UCSD-AML1 (cell line): ENCODE measurements around the gene PWWP2A.
A peak's percentile ranks its signal among the peaks of the same experiment; 100 is the strongest.
"Not testable (repeated sequence)": the region's sequence is repeated elsewhere in the genome, so short reads cannot be mapped to it uniquely, and the experiment has no call there.

Source experiments
- DNase-seq: peaks from one replicate; lab custom pipeline; 2025; ENCODE audit not compliant: unreplicated experiment; lab: John Stamatoyannopoulos, UW

Gene PWWP2A, protein sequence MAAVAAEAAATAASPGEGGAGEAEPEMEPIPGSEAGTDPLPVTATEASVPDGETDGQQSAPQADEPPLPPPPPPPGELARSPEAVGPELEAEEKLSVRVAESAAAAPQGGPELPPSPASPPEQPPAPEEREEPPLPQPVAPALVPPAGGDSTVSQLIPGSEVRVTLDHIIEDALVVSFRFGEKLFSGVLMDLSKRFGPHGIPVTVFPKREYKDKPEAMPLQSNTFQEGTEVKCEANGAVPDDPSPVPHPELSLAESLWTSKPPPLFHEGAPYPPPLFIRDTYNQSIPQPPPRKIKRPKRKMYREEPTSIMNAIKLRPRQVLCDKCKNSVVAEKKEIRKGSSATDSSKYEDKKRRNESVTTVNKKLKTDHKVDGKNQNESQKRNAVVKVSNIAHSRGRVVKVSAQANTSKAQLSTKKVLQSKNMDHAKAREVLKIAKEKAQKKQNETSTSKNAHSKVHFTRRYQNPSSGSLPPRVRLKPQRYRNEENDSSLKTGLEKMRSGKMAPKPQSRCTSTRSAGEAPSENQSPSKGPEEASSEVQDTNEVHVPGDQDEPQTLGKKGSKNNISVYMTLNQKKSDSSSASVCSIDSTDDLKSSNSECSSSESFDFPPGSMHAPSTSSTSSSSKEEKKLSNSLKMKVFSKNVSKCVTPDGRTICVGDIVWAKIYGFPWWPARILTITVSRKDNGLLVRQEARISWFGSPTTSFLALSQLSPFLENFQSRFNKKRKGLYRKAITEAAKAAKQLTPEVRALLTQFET

DNA sequence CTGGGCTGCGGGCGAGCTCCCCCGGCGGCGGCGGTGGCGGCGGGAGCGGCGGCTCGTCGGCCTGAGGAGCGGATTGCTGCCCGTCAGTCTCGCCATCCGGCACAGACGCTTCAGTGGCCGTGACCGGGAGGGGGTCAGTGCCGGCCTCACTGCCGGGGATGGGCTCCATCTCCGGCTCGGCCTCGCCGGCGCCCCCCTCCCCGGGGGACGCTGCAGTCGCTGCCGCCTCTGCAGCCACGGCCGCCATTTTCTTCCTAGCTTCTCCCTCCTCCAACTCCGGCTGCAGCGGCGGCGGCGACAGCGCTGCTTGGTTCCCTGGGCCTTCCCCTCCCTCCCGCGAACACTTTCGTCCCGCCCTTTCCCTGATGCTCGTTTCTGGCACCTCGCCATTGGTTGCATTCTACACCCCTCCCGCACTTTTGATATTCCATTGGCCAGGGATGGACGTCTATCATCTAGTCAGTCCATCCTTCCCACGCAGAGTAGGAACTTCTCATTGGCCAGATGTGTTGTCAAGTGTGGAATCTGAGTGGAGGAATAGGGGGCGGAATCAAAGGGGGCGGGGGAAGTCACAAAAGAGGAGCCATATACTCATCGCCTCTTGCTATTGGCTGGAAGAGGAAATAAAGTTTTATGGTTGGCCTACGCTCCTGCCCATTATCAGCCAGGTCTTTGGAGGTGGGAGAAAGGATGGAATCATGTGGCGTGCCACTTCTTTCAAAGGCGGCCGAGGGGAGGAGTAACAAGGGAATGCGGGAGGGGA, at the start of gene PWWP2A:
PWWP2A (minus strand) TSS at position 309 of the 763 bp plus-strand sequence; CDS start at position 247, 62 bp downstream.
- peak; percentile 95 for DNase-seq

DNA sequence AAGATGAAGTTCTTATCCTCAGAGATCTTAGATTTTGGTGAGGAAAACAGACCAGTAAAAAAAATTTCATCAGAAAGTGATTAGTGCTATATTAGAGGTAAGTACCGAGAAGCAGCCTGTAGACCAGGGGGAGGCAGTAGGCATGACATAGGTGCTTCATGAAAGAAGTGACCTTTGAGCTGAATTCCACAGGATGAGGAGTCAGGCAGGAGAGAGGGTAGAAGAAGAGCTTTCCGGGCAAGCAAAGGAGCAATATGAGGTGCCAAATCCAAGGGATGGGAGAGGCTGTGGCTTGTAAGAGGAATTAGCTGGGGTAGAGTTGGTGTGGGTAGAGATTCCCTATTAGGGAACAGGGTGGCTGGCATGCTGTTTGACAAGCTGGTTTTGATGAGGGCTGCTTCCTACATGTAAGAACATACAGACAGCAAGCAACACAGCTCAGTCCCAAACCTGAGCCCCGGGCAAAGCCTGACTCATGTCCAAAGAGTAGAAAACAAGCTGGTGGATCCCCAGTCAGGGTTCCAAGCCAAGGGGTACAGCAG, 48.4 kb upstream of the PWWP2A start:
- no peak for DNase-seq

DNA sequence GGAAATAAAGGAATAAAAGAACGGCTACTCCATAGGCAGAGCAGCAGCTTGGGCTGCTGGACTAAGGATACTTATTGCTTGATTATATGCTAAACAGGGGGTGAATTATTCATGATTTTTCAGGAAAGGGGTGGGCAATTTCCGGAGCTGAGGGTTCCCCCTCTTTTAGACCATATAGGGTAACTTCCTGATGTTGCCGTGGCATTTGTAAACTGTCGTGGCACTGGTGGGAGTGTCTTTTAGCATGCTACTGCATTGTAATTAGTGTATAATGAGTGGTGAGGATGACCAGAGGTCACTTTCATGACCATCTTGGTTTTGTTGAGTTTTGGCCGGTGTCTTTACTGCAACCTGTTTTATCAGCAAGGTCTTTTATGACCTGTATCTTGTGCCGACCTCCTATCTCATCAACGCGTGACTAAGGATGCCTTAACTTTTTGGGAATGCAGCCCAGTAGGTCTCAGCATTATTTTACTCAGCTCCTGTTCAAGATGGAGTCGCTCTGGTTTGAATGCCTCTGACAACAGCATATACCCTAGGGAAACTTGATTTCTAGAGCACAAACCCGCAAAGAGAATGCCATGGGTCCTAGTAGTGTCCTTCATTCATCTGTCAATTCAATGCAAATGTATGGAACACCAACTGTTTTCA, 47.8 kb upstream of the PWWP2A start:
- DNase-seq, result no peak

DNA sequence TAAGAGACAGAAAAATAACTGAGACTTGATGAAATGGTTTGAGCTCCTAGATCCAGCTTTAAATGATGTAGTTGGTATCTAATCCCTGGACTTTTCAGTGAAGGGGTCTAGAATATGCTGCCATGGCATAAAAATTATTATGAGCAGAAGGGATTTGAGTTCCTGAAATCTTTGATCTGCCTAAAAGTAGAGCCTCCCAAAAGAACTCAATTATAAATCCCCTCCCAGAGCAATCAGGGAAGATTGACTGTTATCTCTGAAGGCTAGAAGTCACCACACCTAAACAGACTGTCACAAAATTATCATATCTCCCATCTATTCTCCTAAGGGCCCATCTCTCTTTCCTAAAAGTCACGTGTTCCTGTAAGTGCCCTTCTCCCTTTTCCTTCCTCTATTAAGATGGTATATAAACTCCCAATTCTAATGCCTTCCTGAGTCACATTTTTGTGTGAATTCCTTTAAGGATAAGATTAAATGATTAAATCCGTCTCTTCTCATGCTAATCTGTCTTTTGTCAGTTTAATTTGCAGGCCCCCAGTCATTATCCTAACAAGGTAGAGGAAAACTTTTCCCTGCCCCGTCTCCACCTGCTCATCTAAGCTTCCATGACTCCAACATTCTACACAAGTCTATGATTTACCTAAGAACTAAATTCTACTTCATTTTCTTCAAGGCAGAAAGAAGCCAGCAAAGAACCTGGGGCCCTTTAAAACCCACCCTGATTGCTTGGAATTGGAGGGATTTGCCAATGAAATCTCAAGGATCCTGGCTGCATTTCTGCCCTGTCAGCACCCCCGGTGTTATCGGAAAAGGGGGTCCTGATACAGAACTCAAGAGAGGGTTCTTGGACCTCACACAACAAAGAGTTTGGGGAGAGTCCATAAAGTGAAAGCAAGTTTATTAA, 47.1 kb upstream of the PWWP2A start:
- no peak for DNase-seq

DNA sequence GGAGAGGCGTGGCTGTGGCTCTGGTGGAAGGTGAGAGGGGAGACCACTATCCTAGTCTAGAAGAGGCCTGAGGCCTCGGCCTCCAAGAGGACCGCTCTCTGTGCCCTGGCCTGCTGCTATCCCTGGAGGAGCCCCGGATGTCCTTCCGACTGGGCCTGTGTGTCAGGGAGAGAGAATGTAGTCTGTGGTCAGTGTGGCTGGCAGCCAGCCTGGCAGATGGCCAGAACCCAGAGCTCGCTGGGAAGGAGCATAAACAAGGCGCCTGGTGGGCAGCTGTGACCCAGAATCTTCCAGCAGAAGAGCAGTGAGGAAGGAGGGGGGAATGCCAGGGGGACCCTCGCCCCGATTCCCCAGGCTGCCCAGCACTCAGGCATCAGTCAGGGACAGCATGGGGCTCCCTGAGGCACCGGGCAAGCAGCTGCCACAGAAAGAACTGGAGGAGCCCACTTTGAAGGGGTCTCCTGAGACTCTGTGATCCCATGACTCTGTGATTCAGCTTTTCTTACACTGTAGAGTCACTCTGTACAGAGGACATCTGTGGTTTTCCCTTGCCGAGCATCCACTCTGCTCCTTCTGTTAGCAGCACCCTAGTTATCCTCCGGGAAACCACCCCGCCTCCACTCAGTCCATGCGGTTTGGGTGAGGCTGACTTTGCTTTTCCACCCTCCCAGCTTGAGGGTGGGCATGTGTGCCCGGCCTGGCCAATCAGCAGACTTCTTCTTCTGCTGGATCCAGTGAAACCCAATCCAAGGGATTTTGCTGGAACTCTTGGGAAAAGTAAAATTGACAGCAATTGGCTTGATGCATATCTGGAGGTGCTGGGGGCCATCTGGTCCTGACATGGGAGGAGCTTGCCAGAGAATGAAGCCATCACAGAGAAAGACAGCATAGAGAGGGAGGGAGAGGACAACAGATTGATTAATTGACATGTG, 46.2 kb upstream of the PWWP2A start:
- DNase-seq, result peak; percentile 69

DNA sequence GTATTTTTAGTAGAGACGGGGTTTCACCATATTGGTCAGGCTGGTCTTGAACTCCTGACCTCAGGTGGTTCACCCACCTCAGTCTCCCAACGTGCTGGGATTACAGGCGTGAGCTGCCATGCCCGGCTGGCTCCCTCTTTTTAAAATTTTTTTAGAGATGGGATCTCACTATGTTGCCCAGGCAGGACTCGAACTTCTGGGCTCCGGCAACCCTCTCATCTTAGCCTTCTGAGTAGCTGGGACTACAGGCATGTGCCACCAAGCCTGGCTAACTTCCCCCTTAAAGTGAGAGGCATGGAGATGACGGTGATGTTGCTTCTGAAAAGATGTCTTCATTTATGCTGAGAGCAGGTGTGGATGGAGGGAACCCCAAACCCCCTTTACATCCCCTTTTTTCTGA, 43.7 kb upstream of the PWWP2A start:
- no peak for DNase-seq

DNA sequence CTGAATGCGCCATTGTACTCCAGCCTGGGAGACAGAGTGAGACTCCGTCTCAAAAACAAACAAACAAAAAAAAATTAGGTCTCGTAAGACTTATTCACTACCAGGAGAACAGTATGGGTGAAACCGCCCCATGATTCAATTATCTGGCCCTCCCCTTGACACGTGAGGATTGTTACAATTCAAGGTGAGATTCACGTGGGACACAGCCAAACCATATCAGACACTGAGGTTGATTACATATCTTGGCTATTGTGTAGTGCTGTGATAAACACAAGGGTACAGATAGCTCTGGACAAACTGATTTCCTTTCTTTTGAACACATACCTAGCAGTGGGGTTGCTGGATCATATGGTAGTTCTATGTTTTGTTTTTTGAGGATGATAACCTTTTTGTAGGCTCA, 42.4 kb upstream of the PWWP2A start:
- DNase-seq, result no peak

DNA sequence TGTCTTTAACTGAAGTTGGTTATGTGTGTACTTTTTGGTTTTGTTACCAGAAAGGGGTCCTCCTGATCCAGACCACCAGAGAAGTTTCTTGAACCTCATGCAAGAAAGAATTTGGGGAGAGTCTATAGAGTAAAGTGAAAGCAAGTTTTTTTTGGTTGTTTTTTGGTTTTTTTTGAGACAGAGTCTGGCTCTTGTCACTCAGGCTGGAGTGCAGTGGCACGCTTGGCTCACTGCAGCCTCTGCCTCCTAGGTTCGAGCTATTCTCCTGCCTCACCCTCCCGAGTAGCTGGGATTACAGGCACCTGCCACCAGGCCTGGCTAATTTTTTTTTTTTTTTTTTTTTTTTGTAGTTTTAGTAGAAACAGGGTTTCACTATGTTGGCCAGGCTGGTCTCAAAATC, 41.6 kb upstream of the PWWP2A start:
- DNase-seq, result not testable (repeated sequence)

DNA sequence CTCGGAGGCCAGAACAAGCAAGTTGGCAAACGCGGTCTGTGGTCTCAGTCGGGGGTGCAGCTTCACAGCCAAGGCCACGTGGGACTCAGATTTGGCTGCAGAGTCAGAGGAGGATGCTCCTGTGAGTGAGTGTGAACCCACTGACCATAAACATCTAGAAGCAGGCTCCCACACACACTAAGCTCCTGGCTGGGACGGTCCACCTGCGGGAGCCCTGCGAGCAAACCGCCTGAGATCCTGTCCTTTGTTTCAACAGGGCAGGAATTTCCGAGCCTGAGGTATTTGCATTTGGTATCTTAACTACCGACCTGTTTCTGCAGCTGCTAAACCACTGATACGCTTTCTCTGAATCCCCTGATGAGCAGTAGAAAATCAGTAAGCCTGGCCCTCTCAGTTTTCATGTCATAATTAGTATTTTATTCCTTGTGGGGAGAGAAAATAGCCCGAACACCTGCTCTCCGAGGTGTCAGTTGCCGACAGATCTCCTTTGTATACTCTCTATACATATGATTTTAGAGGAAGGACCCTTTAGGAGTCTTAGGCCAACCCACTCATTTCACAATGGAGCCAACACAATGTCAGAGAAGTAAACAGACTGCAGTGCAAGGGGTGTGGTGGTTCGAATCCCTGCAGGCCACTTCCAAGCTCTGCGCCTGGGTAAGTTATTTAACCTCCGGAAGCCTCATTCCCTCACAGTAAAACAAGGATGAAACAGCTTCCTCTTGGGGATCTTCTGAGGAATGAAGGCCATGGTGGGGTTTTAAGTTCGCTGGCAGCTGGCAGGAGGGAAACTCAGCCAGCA, 40.9 kb upstream of the PWWP2A start:
- no peak for DNase-seq

DNA sequence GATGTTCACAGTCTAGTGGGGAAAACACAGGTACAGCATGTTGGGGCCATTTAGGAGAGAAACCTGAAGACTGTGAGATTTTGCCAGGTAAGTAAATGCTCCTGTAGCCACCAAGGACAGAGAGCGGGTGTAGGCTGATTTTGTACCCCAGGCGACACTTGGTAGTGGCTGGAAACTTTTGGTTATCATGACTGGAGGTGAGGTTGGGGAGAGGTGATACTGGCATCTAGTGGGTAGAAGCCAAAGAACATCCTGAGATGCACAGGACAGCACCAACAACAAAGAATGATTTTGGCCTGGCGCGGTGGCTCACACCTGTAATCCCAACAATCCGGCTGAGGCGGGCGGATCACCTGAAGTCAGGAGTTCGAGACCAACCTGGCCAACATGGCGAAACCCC, 38.8 kb upstream of the PWWP2A start:
- DNase-seq, result no peak

DNA sequence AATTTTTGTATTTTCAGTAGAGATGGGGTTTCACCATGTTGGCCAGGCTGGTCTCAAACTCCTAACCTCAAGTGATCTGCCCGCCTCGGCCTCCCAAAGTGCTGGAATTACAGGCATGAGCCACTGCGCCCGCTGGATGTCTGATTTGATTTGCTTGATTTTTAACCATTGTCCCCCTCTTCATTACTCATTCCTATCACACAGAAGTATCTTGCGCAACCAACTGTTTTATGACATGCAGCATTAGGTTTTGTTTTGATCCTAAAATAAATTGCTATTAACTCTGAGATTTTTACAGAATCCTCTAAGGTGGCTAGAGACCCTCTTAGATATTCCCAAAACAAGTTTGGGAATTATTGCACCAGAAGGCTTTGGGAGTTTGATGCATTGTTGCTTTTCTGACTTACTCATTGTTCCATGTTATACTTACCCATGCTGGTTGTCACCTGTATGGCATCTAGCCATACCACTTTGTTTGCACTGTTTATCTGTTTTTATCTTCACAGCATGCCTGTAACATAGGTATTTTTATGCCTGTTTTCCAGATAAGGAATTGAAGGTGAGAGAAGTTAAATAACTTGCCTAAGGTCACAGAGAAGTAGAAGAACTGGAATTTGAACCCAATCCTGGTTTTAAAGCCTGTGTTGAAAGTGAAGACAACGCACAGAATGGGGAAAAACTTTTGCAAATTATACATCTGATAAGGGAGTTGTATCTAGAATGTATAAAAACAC, 35.9 kb upstream of the PWWP2A start:
- no peak for DNase-seq

DNA sequence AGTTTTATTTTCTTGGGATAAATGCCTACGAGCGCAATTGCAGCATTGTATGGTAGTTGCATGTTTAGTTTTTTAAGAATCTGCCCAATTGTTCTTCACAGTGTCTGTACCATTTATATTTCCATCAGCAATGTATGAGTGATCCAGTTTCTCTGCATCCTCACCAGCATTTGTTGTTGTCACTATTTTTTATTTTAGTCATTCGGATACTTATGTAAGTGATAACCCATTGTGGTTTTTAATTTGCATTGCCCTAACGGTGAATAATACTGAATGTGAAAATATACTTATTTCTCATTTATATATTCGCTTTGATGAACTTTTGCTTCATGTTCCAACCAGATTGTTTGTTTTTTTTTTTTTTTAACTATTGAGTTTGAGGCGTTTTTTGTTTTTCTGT, 33.7 kb upstream of the PWWP2A start:
- no peak for DNase-seq

DNA sequence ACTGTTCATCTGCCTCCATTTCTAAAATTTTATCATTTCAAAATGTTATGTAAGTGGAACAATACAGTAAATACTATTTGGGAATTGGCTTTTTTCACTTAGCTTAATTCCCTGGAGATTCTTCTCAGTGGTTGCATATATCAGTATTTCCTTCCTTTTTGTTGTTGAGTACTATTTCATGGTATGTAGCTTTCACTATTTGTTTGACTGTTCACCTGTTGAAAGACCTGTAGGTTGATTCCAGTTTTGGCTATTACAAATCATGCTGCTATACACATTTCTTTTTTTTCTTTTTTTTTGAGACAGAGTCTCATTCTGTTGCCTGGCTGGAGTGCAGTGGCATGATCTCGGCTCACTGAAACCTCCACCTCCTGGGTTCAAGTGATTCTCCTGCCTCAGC, 33.0 kb upstream of the PWWP2A start:
- no peak for DNase-seq

DNA sequence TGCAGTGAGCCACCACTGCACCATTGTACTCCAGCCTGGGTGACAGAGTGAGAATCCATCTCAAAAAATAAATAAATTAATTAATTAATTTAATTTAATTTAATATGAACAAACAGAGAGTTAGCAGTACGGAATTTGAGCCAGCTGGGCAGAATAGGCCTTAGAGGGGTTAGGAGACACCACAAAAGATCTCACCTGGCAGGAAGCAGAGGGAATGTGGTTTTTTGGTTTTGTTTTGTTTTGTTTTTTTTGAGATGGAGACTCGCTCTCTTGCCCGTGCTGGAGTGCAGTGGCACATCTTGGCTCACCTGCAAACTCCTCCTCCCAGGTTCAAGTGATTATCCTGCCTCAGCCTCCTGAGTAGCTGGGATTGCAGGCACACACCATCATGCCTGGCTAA, 31.8 kb upstream of the PWWP2A start:
- no peak for DNase-seq

DNA sequence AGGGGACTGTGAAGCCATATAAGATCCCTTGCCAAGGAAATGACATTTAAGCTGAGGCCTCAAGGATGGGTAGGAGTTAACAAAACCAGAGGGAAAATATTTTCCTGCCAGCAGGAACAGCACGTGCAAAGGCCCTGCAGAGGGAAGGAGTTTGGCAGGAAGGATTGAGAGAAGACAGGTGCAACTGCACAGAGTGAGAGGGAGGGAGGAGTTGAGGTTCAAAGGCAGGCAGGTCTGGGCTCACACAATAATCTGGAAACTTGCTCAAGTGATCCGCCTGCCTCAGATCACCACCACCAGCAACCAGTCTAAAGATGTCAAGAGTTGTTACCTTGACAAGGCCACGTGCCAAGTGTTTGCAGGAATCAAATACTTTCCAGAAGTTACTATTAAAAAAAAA, 31.1 kb upstream of the PWWP2A start:
- DNase-seq, result no peak

DNA sequence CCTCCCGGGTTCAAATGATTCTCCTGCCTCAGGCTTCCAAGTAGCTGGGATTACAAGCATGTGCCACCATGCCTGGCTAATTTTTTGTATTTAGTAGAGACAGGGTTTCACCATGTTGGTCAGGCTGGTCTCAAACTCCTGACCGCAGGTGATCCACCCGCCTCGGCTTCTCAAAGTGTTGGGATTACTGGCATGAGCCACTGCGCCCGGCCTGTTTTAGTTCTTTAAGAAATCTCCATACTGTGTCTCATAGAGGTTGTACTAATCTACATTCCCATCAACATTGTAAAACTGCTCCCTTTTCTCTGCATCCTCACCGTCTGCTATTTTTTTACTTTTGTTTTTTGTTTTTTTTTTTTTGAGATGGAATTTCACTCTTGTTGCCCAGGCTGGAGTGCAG, 25.2 kb upstream of the PWWP2A start:
- DNase-seq, result not testable (repeated sequence)

DNA sequence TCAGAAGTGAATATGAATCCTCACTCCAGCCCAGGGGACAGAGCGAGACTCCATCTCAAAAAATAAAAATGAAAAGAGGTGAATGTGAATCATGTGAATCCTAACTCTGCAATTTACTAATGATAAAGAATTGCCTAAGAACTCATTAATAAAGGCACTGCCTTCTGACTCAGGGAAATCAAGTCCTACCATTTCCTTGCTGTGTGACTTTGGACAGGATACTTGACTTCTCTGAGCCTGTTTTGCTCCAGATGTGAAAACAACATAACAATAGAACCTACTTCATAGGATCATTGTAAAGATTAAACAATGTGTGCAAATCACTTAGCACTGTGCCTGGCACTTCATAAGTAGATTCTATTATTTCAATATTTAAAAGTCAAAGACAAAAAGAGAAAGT, 15.1 kb upstream of the PWWP2A start:
- DNase-seq, result no peak
